Measurements from ENCODE around the gene TEDDM1. TPM values are rescaled to one million over a fixed set of nuclear protein-coding genes. Genes with fewer than 3 reads are reported as not detected.

Gene TEDDM1
- total and polyA plus RNA-seq, 2 experiments from 2014 or later: not detected

DNA sequence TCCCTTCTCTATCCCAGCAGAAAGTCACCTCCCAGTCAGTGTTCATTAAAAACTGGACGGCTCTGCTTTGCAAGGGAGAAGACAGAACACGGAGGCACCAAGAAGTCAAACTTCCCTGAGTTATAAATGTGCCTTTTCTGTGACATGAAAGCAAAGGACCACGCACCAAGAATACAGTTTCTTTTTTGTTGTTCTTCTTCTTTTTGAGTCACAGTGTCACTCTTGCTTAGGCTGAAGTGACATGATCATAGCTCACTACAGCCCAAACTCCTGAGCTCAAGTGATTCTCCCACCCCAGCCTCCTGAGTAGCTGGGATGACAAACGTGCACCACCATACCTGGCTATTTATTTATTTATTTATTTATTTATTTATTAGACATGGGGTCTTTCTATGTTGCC lies 31.6 kb downstream of the TEDDM1 start:
- no peak overlapping the region for H3K27ac ChIP-seq (ENCODE audit: low read depth)
- TF ChIP-seq ZNF114 (CRISPR knock-in tag; IDR thresholded peaks at IDR 0.05) (no peak), JUNB (IDR thresholded peaks at IDR 0.05; ENCODE audit: unreplicated experiment) (no peak), REST (IDR thresholded peaks at IDR 0.05; ENCODE audit: unreplicated experiment) (no peak), CREB1 (CRISPR knock-in tag; IDR thresholded peaks at IDR 0.05; ENCODE audit: low read depth) (no peak), ETS1 (IDR thresholded peaks at IDR 0.05) (no peak), POLR2AphosphoS5 (IDR thresholded peaks at IDR 0.05; ENCODE audit: low read depth) (no peak), ZNF331 (CRISPR knock-in tag; IDR thresholded peaks at IDR 0.05; ENCODE audit: low read depth) (no peak), EZH2 (IDR thresholded peaks at IDR 0.05; ENCODE audit: low read depth, unreplicated experiment) (no peak), EZH2phosphoT487 (IDR thresholded peaks at IDR 0.05; ENCODE audit: unreplicated experiment) (no peak), ZNF462 (CRISPR knock-in tag; IDR thresholded peaks at IDR 0.05) (no peak)
- no peaks in the 10 kb centered on the region for H3K27me3 ChIP-seq (ENCODE audit: insufficient read depth)
- H3K4me1 Mint-ChIP-seq: 0 out of 3 replicates have a peak, but pooled peaks cover under 1% of the 10 kb centered on the region
- no peak for ATAC-seq
- H3K4me2 ChIP-seq: no peak overlapping the region
- H2AFZ ChIP-seq: no peak overlapping the region
- no peak overlapping the region for H3K4me3 Mint-ChIP-seq
- H3K79me2 ChIP-seq (replicated peaks; ENCODE audit: insufficient read depth): no peaks in the 10 kb centered on the region
- H3K36me3 Mint-ChIP-seq (ENCODE audit: low read depth): no peaks in the 10 kb centered on the region
- no peak for DNase-seq (ENCODE audit: low spot score)
- peaks cover 13% of the 10 kb centered on the region; the same call in 1 of the 2 replicates for H3K9me2 ChIP-seq (ENCODE audit: insufficient read depth)
- no peaks in the 10 kb centered on the region for H3F3A ChIP-seq (replicated peaks; ENCODE audit: low read depth)
- H3K27me3 Mint-ChIP-seq (ENCODE audit: insufficient read depth, low read depth, poor library complexity): no peaks in the 10 kb centered on the region
- no peak overlapping the region for H3K27ac Mint-ChIP-seq
- H4K20me1 ChIP-seq (replicated peaks; ENCODE audit: insufficient read depth): no peaks in the 10 kb centered on the region
- no peak overlapping the region for H3K4me3 ChIP-seq
- no peaks in the 10 kb centered on the region for H3K36me3 ChIP-seq (ENCODE audit: insufficient read depth)
- no peaks in the 10 kb centered on the region for H3K9me3 Mint-ChIP-seq
- H3K4me1 ChIP-seq (ENCODE audit: insufficient read depth): no peaks in the 10 kb centered on the region

Measured in GM23338 (cell line).